ENCODE results near the gene CPEB1.
A peak's percentile ranks its signal among the peaks of the same experiment; 100 is the strongest.

CPEB1 gene

DNA sequence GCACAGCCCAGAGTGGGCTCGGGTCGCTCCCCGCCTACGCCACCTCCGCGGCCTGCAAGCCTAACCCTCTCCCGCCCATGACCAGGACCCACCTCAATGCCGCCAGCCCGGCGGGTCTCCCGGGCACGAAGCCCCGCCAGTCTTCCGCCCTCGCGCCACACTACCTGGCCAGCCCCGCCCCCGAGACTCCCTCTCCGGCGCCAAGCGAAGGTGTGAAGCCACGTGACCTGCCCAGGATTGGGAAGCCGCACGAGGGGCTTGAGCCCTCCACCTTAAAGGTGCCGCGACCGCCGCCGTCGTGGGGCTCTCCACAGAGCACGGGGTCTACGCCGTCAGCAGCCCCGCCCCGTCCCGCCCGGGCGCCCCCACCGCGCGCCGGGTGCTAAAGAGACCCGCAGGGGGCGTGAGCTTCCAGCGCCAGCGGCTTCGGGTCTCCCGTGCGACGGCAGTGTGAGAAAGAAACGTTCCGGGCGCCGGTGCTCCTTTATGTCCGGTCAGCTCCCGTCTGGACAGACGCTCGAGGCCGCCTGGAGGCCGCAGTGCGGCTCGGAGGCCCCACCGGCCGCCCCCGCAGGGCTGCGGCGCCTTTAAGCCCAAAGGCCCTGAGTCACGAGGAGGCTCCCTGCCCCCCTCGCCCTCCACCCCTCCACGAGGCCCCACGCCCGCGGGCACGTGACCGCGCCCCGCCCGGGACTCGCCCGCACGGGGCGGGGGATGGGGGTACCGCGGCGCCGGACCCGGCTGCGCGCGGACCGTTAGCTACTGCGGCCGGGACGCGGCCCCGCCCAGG, at the start of gene CPEB1:
CPEB1 (minus strand) TSS at position 319 of the 790 bp plus-strand sequence. CDS start 18,904 bp downstream, outside the sequence.
- no peak for DNase-seq

DNA sequence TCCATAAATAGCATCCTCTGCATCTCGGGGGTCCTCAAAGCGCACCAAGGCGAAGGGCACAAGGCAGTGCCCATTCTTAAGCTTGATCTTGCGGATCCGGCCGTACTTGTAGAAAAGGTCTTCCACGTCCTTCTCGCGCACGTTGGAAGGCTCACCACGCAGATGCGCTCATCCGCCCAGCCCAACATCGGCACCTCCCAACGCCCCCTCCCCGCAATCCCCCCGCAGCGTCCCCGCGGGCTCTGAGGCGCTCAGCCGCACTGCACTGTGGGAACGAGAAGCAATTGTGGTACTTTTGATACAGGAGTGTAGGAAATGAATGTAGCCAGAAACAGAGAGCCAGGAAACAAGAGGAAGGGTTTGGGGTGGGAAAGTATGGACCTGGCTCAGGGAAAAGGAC, 45.0 kb upstream of the CPEB1 start:
- no peak for DNase-seq

DNA sequence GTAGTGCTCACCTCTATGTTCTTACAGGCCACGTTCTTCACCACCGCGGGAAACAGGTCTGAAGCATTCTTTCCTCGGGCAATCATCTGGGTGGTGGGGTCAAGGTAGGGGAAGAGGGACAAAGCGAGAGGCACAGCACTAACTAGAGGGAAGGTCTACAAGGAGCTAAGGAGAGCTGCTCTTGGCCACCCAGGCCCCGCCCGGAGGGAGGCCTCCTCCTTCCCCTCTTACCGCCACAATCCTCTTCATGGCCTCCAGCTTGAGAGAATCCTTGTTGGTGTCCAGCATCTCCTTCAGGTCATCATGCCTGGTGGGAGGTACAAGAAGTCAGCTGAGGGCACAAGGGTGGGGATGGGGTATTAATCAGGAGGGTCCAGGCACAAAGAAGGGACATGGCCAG, 42.0 kb upstream of the CPEB1 start:
- DNase-seq: no peak

DNA sequence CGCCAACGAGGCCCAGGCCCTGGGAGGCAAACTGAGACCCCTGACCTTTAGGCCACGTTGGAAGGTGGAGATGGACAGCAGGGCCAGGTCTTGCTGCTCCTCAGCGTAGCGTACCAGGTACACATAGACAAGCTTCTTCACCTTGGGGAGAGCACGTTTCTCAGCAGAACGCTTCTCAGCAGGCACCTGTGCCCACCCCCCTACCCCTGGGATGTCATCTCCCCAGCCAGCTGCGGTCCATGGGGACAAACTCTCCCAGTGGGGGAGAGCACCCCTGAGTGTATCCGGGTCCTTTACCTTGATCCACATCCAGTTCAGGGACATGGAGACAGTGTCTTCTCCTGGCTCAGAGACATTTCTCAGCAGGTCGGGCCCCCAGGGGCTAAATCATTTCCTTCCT, 41.5 kb upstream of the CPEB1 start:
- no peak for DNase-seq

DNA sequence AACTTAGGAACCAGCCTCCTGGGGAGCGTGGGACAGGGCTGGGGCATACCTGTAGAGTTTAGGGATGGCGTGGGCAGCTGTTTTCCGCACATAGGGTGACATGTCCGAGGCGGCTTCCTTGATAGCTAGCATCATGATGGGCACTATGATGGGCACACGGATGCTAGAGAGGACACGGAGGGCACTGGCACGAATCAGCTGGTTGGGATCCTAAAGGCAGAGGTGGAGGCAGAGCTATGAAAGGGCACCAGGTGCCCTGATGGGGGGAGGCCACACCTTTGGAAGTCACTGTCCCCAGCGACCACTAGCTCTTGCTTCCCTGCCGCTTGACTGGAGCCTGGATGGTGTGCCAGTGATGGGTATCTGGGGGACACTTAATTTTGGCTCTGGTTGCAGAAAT, 34.2 kb upstream of the CPEB1 start:
- no peak for DNase-seq

DNA sequence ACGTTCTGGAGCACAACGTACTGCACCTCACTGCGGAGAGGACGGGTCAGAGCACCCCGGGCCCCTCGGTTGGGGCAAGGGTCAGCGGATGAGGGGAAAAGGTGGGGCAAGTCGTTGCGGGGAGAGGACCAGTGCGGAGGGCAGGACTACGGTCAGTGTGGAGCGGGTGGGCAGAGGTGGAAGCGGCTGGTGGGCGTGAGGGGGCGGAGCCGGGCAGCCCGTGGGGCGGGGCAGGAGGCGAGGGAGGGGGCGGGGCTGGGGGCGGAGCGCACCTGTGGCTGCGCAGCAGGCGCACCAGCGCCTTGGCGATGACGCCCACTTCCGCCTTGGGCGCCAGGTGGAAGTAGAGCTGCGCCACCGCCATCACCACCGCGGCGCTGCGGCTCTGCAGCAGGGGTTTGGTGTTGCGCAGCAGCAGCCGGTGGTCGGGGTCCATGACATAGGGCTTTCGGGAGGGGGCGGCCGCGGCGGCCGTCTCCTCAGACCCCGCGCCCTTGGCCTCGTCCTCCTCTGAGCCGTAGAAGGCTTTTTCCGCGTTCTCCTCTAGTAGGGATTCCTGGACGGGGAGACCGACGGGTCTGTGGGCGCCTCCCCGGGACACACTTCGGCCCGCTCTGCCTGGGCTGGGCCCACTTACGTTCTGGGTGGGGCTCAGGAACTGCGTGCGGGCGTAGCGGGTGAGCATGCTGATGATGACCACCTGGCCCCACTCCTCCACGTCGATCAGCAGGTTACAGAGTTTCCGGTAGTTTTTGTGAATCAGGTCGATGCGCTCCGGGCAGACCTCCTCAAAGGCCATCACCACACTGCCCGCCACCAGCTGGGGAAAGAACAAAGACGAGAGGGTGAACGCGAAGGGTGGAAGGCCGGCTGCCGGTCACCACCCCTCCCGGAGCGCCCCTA, 33.3 kb upstream of the CPEB1 start:
- peak; percentile 86 for DNase-seq

DNA sequence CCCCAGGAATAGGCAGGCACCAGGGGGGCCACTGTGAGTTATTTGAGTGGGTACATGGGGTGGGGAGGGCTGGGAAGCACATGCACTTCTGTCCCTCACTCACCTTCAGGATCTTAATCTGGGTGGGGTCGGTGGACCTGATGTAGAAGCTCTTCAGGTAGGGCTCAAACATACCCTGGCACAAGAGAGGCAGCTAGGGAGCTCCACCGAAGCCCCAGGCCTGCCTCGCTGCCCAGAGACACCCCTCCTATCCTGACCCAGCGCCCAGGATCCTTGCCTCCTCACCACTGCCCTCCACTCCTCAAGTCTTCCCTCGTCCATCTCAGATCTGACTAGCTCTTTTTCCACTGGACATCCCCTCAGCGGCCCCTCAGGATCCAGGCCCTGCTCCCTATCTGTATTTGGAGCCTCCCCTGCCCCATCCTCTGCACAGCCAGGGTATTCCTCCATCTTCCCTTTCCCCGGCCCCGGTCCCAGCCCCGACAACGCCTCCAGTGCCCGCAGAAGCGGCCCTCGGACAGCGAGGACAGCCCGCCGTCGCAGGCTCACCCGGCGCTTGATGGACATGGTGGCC, 32.5 kb upstream of the CPEB1 start:
- DNase-seq: no peak

DNA sequence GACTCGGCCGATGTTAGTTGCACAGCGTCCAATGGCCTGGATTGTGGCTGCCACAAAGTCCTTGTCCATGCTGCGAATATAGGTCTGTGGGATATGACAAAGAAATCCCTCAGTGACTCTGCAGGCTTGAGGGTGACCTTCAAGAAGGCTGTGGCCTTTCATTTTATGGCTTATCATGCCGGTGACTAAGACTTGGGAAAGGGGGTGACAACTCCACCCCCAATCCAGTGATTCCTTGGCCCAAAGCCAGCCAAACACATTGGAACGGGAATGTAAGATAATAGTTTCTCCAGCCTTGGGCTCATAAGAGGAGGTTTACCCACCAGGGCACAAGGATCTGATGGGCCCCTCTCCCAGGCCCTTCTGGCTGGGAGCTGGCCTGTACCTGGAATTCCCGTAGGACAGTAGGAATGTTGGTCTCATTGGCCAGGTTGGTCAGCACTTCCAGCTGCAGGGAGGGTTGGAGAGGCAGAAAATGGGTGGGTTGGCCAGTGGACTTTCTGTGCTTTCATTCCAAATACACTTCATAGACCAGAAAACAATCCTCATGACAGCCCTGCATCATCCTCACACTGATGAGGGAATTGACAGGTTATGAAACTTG, 30.7 kb upstream of the CPEB1 start:
- no peak for DNase-seq

DNA sequence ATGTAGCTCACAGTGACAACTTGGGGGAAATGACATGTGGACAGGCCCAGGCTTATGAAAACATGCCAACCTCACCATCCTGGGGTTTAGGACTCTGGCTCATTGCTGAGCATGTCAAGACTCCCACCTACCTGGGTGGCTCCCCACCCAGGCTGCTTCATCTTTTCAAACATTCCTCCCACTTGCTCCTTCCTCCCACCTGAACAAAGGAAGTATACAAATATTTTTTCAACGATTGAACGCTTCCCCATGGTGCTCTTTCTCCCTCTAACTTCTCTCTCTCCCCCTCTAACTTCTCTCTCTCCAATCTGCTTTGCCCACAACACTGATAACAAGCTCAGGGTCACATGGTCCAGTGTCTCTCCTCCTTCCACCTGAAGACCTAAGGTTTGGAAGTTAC, 27.7 kb upstream of the CPEB1 start:
- no peak for DNase-seq

DNA sequence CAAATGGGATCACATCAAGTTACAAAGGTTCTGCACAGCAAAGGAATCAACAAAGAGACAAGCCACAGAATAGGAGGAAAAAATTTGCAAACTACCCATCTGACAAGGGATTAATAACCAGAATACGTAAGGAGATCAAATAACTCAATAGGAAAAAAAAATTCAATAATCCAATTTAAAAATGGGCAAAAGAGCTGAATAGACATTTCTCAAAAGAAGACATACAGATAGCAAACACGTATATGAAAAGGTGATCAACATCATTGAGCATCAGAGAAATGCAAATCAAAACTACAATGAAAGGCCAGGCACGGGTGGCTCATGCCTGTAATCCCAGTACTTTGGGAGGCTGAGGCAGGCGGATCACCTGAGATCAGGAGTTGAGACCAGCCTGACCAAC, 23.5 kb upstream of the CPEB1 start:
- DNase-seq: no peak

DNA sequence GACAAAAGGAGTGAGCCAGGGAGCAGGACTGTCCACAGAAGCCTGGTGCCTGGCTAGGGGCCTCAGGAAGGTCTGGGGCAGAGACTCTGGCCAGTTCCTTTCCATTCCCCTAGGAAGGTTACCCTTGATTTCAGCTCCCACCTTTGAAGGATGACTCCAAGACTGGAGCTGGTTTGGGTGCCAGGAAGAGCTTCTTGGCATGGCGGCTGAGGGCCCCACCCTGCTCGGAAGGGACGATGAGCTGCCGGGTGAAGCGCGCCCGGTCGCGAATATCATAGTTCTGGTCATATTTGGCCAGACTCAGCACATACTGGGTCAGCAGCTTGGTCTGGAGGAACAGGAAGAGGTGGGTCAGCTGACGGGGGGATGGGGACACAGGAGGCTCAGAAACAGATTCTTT, 19.4 kb upstream of the CPEB1 start:
- DNase-seq: no peak

DNA sequence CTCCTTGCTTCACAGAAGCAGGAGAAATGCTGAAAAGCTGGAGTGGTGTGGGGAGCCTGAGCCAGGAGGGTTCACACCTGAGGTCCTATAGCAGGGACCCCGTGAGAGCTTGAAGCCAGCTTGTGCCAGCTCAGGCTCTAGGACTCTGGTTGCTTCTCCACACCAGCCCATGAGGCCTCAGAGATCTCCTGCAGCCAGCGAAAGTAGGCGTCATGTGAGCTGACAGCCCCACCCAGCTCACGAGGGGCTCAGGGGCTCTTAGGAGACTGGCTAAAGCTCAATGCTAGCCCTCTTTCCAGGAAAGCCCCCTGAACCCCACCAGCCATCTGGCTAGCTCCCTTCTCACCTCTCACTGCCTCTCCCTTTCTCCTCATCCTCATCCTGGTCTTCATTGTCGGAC, 16.9 kb upstream of the CPEB1 start:
- no peak for DNase-seq

DNA sequence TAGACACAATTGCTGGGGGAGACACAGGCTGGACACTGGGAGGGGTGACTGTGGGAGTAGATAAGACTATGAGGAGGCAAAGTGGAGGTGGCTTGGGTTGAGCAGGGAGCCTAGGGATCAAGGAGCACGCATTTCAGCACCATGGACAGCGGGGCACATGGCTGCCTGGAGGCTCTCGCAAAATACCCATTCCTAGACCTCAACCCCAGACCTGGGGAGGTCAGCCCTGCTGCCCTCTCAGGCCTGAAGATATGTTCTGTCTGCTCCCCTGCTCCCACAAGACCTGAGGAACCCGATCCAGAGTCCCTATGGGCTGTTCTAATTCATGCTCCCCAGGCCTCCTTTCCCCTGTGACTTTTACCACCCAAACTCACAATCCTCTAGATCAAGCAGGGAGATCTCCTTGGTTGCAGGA, 16.0 kb upstream of the CPEB1 start:
- DNase-seq: no peak

DNA sequence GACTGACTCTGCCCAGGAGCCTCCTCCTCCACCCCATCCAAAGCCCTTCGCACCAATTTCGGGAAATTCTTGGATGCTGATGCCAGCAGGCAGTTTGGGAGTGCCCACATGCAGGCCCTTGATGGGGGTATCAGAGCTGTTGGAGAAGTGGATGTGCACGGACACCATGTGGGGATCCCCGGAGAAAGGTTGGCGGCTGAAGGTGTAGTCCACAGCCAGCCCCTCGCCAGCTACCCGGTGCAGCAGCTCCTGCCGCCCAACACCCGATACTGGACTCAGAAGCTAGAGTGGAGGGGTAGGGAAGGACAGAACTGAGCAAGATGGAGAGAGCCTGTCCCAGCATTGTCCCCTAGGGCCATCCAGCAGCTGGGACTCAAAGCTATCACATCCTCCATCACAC, 15.5 kb upstream of the CPEB1 start:
- DNase-seq: no peak

DNA sequence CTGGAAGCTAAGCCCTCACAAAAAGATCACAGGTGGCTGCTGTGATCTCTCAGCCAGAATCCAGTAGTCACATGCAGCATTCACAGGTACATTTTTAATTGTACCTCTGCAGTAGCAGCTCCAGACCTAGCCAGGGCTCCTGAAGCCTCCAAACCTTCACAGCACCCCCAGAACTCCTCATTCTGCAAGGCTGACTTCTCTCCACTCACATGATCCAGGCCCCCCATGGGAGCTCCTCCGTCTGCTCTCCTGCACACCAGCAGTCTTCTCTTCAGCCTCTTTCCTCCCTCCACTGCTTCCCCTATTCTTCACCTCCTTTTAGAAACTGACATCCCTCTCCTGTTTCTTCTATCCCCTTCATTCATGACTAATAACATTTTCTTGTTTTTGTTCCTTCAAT, 13.2 kb upstream of the CPEB1 start:
- DNase-seq: no peak

DNA sequence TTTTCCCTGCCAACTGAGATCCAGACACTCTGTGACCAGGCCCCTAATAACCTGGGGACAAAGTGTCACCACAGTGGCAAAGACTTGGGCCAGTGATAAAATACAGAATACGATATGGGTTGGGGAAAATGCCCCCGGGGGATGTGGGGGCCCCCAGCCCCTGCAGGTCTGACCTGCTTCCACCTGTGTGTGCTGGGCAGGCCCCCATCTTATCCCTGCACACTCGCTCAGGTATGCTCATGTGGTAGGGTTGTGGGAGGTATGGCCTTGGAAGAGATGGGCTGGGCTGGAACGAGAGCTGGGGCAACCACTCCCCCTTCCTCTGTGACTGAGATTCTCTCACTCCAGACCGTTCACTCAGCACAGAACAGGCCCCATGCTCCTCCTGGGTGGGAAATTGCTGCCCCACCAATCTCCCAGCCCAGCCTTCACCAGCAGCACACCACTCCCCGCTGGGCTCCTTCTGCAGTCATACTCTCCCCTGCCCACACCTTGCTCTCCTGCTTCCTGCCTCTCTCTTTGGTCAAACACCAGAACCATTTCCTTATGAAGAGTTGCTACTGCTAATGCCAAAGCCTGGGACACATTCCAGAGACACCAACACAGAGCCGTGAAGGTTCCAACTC, 9.6 kb upstream of the CPEB1 start:
- DNase-seq: no peak

DNA sequence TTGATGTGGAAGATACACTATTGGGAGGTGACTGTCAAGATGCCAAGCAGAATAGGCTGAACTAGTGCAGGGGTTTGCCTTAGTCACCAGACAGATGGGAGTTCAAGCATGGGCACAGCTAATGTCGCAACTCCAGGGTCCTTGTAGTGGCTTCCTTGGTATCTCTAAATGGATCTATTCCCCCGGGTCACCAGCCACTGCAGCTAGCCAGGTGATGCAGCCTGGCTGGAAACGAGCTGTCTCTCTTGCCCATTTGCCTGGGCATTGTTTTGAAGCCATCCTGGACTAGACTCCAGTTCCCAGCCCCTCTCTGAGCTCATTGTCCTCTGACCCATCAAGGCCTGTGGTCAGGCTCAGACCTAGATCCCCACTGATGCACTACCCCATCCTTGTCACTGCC, 8.4 kb upstream of the CPEB1 start:
- no peak for DNase-seq

DNA sequence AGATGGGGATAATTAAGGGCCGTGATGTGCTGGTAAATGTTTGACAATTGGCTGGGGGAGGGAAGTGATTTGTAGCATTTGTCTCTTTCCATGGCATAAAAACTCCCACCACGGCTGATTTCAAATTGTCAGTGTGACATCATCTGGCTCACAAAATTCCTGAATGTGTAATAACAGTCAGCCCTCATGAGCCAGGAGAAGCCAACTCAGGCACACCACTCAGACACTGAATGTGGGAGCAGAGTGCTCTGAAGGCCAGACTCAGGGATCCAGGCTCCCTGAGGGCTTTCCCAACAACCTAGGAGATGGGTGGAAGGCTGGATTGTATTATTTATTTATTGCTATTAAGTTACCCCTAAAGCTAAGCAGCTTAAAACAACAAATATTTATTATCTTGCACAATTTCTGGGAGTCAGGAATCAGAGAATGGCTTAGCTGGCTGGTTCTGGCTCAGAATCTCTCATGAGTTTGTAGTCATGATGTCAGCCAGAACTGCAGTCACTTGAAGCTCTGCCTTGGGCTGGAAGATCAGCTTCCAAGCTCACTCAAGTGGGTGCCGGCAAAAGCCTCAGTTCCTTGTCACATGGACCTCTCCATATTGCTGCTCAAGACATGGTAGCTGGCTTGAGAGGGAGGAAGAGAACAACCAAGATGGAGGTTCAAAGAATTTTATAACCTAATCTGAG, 6.5 kb upstream of the CPEB1 start:
- no peak for DNase-seq

DNA sequence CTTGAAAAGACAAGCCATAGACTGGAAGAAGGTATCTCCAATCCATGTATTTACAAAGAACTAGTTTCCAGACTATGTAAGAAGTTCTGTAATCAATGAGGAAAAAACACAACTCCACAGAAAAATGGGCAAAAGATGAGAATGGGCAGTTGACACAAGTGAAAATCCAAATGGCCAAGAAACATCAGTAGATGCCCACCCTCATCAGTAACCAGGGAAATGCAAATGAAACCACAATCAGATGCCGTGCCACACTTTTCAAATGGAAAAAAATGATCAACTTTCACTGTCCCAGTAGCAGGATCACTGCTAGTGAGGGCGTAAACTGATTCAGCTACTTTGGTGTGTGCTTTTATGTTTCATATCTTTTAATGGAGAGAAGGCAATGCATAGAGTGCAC, 4.5 kb upstream of the CPEB1 start:
- no peak for DNase-seq

DNA sequence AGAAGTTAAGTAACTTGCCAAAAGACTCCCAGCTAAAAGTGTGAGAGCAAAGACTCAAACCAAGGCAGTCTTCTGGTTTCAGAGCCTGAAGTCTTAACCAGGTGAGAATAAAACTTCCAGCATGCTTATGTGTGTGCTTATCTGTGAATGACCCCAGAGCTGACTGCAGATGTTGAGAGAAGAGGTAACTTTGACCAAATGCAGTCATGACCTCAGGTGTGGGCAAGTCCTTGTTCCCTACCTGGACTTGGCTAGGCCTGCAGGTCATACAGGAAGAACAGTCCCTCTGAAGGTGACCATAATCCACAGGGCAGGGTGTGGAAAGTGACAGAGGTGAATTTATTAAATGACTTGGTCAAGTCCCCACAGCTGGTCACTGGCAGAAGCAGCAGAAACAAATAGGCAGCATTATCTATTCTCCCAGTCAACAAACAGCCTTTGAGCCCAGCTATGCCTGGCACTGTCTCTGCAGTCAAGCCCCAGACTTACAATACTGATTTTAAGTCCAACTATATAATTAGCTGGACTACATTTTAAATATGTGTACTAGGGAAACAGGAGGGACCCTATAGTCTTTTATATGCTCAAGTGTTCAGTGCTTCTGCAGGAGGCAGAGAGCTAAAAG, 3.0 kb upstream of the CPEB1 start:
- no peak for DNase-seq

DNA sequence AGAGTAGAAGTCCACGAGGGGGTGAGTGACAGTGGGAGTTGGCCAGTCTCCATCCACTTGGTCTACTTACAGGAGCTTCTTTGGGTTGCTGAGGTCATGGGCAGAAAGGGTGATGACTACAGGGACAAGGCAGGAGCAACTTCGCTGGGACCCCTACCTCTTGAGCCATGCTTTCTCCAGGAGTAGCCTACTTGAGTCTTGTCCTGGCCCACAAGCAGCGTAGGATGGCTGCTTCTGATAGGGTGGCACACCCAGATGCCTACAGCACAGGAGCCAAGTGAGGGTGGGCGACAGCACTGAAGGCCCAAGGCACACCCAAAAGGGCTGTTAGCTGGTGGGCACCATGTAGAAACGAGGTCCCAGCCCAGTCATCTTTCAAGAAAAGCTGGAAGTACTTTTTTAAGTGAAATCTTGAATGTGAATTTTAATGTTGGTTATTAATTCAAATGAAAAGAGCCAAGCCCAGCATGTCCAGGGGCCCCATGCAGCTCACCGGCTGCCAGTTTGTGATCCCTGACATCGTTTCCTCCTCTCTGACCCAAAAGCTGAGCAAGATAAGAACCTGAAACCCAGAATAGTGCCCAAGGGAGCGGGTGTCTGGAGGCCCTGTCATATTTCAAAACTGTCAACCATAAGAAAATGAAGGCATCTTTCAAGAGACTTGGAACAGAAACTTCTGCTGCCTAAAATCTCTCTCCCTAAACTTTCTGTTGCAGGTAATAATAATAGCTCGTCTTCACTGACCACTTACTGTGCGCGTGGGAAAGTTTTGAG, 2.2 kb upstream of the CPEB1 start:
- DNase-seq: no peak
